Nephron (organoid): ENCODE measurements around the gene ARL8B.

Experiments
- H3K27ac Mint-ChIP-seq, 3 experiments: 2 replicates each; pipeline ENCODE4 v1.8.0; 2020; ENCODE audit warnings: mixed read lengths in 3 of 3, mild to moderate bottlenecking in 2 of 3, moderate library complexity in 1 of 3
- H3K27me3 Mint-ChIP-seq: 2 replicates; pipeline ENCODE4 v1.8.0; 2021; ENCODE audit warnings: low read depth, mild to moderate bottlenecking, moderate library complexity, mixed read lengths
- H3K36me3 Mint-ChIP-seq: 2 replicates; pipeline ENCODE4 v1.8.0; 2020; ENCODE audit warnings: low read depth, mixed read lengths
- H3K4me1 Mint-ChIP-seq: 2 replicates; pipeline ENCODE4 v1.8.0; 2020; ENCODE audit warnings: mixed read lengths
- H3K4me3 Mint-ChIP-seq, 3 experiments: 2 replicates each; pipeline ENCODE4 v1.8.0; 2020; ENCODE audit warnings: mild to moderate bottlenecking in 3 of 3, mixed read lengths in 3 of 3, moderate library complexity in 2 of 3
- H3K9me3 Mint-ChIP-seq: 2 replicates; pipeline ENCODE4 v1.8.0; 2020; ENCODE audit warnings: mixed read lengths
- TF ChIP-seq, protein P1 (sequence below), 3 experiments: fragments of 200-600 bp; sonication (generic); IDR thresholded peaks; one replicate each; pipeline ENCODE4 v1.5.0; 2021; ENCODE audit warnings: antibody characterized with exemption in 3 of 3; ENCODE audit not compliant: unreplicated experiment in 3 of 3

The ARL8B gene

DNA sequence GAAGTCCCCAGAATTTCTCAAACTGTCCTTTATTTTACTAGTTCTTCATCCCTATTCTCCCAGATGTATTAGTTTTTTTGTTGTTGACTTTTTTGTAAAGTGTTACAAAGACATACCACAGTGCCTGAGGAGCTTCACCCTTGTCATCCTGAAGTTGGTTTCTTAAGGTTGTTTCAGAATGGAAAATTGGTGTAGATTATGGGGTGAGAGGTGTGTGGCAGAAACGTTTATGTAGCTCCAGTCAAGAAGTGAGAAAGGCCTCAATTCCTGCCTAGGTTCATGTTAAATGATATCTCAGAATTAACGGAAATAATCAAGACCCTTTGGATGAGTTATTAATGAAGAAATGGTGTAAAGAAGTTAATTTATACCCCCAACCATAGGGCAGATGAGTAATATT is 72.2 kb downstream of the ARL8B start:
- TF ChIP-seq, protein P1, sequence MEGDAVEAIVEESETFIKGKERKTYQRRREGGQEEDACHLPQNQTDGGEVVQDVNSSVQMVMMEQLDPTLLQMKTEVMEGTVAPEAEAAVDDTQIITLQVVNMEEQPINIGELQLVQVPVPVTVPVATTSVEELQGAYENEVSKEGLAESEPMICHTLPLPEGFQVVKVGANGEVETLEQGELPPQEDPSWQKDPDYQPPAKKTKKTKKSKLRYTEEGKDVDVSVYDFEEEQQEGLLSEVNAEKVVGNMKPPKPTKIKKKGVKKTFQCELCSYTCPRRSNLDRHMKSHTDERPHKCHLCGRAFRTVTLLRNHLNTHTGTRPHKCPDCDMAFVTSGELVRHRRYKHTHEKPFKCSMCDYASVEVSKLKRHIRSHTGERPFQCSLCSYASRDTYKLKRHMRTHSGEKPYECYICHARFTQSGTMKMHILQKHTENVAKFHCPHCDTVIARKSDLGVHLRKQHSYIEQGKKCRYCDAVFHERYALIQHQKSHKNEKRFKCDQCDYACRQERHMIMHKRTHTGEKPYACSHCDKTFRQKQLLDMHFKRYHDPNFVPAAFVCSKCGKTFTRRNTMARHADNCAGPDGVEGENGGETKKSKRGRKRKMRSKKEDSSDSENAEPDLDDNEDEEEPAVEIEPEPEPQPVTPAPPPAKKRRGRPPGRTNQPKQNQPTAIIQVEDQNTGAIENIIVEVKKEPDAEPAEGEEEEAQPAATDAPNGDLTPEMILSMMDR (IDR thresholded peaks at IDR 0.05; ENCODE audit: unreplicated experiment in 3 of 3): no peak
- H3K9me3 Mint-ChIP-seq: no peaks in the 10 kb centered on the region

DNA sequence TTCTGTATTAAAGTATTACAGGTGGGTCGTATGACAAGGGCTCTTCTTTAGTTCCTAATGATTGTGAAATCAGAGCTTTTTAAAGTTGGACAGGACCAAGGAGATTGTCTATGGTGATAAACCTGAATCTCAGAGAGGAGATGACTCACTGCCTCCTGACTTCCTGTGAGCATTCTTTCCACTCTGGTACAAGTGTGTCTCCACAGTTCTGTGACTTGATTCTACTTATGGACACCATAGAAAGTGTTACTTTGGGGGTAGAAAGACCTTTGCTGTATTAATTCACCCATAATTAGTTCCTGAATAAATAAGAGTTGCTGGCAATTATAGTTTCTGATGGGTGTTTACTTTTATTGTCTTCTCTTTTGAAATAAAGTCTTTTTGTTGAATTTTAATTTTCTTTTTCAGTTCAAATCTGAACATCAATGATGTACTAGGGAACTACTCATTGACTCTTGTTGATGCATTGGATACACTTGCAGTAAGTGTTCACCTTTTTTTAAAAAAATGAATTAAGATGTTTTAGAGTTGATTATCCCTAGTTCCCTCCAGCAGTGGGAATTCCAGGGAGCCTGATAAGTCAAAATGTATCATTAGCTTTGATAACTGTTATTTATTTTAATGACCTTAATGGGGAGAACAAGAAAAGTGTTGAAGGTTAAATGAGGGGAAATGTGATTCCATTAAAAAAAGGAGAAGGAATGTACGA is 72.9 kb downstream of the ARL8B start:
- peaks cover 15% of the 10 kb centered on the region for H3K4me1 Mint-ChIP-seq
- H3K36me3 Mint-ChIP-seq: peaks cover 41% of the 10 kb centered on the region
- no peaks in the 10 kb centered on the region for H3K9me3 Mint-ChIP-seq
- TF ChIP-seq, protein P1 (IDR thresholded peaks at IDR 0.05; ENCODE audit: unreplicated experiment in 3 of 3): no peak
- no peak overlapping the region for H3K27ac Mint-ChIP-seq
- H3K27me3 Mint-ChIP-seq: no peaks in the 10 kb centered on the region
- no peak overlapping the region for H3K4me3 Mint-ChIP-seq

More for the DNA sequence above, 72.2 kb downstream of the ARL8B start:
- Mint-ChIP-seq H3K27ac (no peak overlapping the region), H3K36me3 (peaks cover 42% of the 10 kb centered on the region), H3K4me1 (peaks cover 18% of the 10 kb centered on the region), H3K27me3 (no peaks in the 10 kb centered on the region), H3K4me3 (no peak overlapping the region)

DNA sequence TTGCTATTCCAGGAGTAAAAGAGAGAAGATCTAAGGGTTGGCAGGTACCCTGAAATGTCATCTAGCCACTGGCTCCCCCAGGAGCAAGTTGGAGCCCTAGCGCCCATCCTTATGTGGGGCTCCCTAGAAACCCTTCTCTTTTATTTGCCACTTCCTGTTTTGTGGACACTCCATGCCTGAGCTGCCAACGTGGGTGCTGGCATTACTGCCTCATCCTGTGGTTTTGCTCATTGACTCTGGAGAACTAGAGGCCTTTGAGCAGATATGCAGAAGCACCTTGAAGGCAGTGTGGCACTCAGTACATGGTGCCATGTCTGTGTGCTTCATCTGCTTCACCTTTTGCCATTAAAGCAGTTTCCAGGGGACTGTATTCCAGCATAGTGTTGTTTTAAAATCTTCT is 73.5 kb downstream of the ARL8B start:
- Mint-ChIP-seq H3K36me3 (peaks cover 41% of the 10 kb centered on the region), H3K27me3 (no peaks in the 10 kb centered on the region), H3K27ac (no peak overlapping the region), H3K4me1 (peaks cover 9% of the 10 kb centered on the region), H3K9me3 (no peaks in the 10 kb centered on the region), H3K4me3 (no peak overlapping the region)
- TF ChIP-seq, protein P1 (IDR thresholded peaks at IDR 0.05; ENCODE audit: unreplicated experiment in 3 of 3): no peak

DNA sequence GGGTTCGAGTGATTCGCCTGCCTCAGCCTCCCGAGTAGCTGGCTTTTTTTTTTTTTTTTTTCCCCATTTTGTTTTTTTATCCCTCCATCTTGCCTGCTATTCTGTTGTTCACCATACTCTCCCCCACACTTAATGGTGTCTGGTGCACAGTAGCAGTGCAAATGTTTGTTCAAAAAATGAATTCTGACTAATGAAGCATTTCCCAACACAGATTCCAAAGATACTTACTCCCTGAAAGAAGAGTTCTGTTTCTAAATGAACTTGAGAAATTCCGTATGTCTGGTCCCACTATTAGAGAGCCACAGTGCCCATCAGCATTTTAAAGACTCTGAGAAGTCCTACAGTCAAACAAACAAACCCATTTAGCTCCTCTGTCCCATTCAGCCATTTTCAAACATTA is 74.9 kb downstream of the ARL8B start:
- Mint-ChIP-seq H3K4me3 (no peak overlapping the region), H3K4me1 (peaks cover 2% of the 10 kb centered on the region)

DNA sequence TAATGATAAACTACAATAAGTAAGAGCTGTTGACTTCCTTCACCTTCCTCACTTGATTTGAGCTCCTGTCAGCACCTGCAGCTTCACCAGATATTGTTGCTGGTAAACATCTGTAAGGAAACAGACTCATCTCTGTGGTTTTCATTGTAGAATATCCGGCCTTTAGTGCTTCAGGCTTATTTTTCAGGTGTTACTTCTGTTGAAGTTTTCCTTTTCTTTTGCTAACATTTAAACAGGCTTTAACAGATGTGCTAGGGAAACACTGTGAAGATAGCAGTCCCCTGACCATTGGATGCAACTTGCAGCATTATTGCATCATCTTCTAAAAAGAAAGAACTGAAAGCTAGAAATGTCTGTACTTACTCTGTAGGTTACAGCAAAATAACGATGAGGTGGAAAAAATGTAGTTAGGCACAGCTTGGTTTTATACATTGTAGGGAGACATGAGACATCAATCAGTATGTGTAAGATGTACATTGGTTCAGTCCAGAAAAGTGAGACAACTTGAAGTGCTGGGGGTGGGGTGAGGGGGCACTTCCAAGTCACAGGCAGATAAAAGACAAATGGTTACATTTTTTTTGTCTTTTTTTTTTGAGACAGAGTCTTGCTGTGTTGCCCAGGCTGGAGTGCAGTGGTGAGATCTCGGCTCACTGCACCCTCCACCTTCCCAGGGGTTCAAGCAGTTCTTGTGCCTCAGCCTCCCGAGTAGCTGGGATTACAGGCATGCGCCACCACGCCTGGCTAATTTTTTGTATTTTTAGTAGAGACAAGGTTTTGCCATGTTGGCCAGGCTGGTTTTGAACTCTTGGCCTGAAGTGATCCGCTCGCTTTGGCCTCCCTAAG is 75.6 kb downstream of the ARL8B start:
- Mint-ChIP-seq H3K4me1 (no peaks in the 10 kb centered on the region), H3K36me3 (peaks cover 45% of the 10 kb centered on the region), H3K4me3 (no peak overlapping the region), H3K9me3 (no peaks in the 10 kb centered on the region), H3K27ac (no peak overlapping the region), H3K27me3 (no peaks in the 10 kb centered on the region)
- TF ChIP-seq, protein P1 (IDR thresholded peaks at IDR 0.05; ENCODE audit: unreplicated experiment in 3 of 3): no peak

More for the DNA sequence above, 74.9 kb downstream of the ARL8B start:
- no peaks in the 10 kb centered on the region for H3K9me3 Mint-ChIP-seq
- H3K36me3 Mint-ChIP-seq: peaks cover 46% of the 10 kb centered on the region
- TF ChIP-seq, protein P1 (IDR thresholded peaks at IDR 0.05; ENCODE audit: unreplicated experiment in 3 of 3): no peak
- H3K27me3 Mint-ChIP-seq: no peaks in the 10 kb centered on the region
- H3K27ac Mint-ChIP-seq: peak overlapping the region in 1 of 3 experiments; percentile 19
